ENCODE measurements around the gene KLHDC7B. TPM values are rescaled to one million over a fixed set of nuclear protein-coding genes. Genes with fewer than 3 reads are reported as not detected.

Gene KLHDC7B
- total and polyA plus RNA-seq, 2 of the 13 experiments (the other 11 are each of a cell fraction or from before 2014, with no cell fraction given), result 0.11 TPM; not detected in 1

- TF ChIP-seq, protein P1, sequence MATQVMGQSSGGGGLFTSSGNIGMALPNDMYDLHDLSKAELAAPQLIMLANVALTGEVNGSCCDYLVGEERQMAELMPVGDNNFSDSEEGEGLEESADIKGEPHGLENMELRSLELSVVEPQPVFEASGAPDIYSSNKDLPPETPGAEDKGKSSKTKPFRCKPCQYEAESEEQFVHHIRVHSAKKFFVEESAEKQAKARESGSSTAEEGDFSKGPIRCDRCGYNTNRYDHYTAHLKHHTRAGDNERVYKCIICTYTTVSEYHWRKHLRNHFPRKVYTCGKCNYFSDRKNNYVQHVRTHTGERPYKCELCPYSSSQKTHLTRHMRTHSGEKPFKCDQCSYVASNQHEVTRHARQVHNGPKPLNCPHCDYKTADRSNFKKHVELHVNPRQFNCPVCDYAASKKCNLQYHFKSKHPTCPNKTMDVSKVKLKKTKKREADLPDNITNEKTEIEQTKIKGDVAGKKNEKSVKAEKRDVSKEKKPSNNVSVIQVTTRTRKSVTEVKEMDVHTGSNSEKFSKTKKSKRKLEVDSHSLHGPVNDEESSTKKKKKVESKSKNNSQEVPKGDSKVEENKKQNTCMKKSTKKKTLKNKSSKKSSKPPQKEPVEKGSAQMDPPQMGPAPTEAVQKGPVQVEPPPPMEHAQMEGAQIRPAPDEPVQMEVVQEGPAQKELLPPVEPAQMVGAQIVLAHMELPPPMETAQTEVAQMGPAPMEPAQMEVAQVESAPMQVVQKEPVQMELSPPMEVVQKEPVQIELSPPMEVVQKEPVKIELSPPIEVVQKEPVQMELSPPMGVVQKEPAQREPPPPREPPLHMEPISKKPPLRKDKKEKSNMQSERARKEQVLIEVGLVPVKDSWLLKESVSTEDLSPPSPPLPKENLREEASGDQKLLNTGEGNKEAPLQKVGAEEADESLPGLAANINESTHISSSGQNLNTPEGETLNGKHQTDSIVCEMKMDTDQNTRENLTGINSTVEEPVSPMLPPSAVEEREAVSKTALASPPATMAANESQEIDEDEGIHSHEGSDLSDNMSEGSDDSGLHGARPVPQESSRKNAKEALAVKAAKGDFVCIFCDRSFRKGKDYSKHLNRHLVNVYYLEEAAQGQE (IDR thresholded peaks at IDR 0.05; ENCODE audit: borderline replicate concordance in 1 of 2, low read depth in 1 of 2, low read length in 2 of 2), result no peak
- TF ChIP-seq ZNF75D (CRISPR knock-in tag; IDR thresholded peaks at IDR 0.05; ENCODE audit: borderline replicate concordance), result no peak
- peak; percentile 79; the same call in 1 of the 2 replicates for TF ChIP-seq ZNF660 (CRISPR knock-in tag; IDR thresholded peaks at IDR 0.05; ENCODE audit: borderline replicate concordance, low read depth)
- no peak; the same call in 1 of the 2 replicates for TF ChIP-seq ZSCAN25 (CRISPR knock-in tag; IDR thresholded peaks at IDR 0.05)
- TF ChIP-seq, protein P2, sequence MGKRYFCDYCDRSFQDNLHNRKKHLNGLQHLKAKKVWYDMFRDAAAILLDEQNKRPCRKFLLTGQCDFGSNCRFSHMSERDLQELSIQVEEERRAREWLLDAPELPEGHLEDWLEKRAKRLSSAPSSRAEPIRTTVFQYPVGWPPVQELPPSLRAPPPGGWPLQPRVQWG (CRISPR knock-in tag; IDR thresholded peaks at IDR 0.05; ENCODE audit: borderline replicate concordance, low read depth), result no peak
- peak; percentile 86 for TF ChIP-seq NR2F6 (IDR thresholded peaks at IDR 0.05)
- TF ChIP-seq NR2F6 (CRISPR knock-in tag; IDR thresholded peaks at IDR 0.05), result peak; percentile 93
- TF ChIP-seq ETV6 (CRISPR knock-in tag; conservative IDR thresholded peaks at IDR 0.05), result no peak
- TF ChIP-seq SUZ12 (IDR thresholded peaks at IDR 0.05; ENCODE audit: low read depth, low read length), result no peak
- TF ChIP-seq ZNF441 (CRISPR knock-in tag; IDR thresholded peaks at IDR 0.05; ENCODE audit: borderline replicate concordance), result no peak
- TF ChIP-seq, protein P3, sequence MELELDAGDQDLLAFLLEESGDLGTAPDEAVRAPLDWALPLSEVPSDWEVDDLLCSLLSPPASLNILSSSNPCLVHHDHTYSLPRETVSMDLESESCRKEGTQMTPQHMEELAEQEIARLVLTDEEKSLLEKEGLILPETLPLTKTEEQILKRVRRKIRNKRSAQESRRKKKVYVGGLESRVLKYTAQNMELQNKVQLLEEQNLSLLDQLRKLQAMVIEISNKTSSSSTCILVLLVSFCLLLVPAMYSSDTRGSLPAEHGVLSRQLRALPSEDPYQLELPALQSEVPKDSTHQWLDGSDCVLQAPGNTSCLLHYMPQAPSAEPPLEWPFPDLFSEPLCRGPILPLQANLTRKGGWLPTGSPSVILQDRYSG (CRISPR knock-in tag; IDR thresholded peaks at IDR 0.05), result no peak
- TF ChIP-seq SAP130 (CRISPR knock-in tag; IDR thresholded peaks at IDR 0.05; ENCODE audit: low read depth), result peak; percentile 78
- TF ChIP-seq ZC3H4 (CRISPR knock-in tag; IDR thresholded peaks at IDR 0.05; ENCODE audit: borderline replicate concordance), result 0 out of 2 replicates have a peak, but pooled peaks have one; percentile 77
- TF ChIP-seq, protein P4, sequence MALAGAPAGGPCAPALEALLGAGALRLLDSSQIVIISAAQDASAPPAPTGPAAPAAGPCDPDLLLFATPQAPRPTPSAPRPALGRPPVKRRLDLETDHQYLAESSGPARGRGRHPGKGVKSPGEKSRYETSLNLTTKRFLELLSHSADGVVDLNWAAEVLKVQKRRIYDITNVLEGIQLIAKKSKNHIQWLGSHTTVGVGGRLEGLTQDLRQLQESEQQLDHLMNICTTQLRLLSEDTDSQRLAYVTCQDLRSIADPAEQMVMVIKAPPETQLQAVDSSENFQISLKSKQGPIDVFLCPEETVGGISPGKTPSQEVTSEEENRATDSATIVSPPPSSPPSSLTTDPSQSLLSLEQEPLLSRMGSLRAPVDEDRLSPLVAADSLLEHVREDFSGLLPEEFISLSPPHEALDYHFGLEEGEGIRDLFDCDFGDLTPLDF (CRISPR knock-in tag; IDR thresholded peaks at IDR 0.05), result no peak
- TF ChIP-seq SMYD3 (CRISPR knock-in tag; IDR thresholded peaks at IDR 0.05), result no peak
- TF ChIP-seq RFXANK (CRISPR knock-in tag; IDR thresholded peaks at IDR 0.05), result no peak
- TF ChIP-seq ZNF572 (CRISPR knock-in tag; IDR thresholded peaks at IDR 0.05), result no peak
- 0 out of 2 replicates have a peak, but pooled peaks have one; percentile 19 for TF ChIP-seq MIER3 (CRISPR knock-in tag; IDR thresholded peaks at IDR 0.05; ENCODE audit: borderline replicate concordance)
- 0 out of 2 replicates have a peak, but pooled peaks have one; percentile 54 for TF ChIP-seq ELF1 (CRISPR knock-in tag; IDR thresholded peaks at IDR 0.05)
- TF ChIP-seq SSRP1 (CRISPR knock-in tag; IDR thresholded peaks at IDR 0.05), result peak; percentile 35; the same call in 1 of the 2 replicates
- no peak for TF ChIP-seq NCOA1 (CRISPR knock-in tag; IDR thresholded peaks at IDR 0.05)
- peak; percentile 91 for TF ChIP-seq RARA (CRISPR knock-in tag; IDR thresholded peaks at IDR 0.05)
- TF ChIP-seq FOXK2 (IDR thresholded peaks at IDR 0.05), result no peak
- no peak for TF ChIP-seq STAT5B (CRISPR knock-in tag; IDR thresholded peaks at IDR 0.05)
- TF ChIP-seq FOSL2 (CRISPR knock-in tag; IDR thresholded peaks at IDR 0.05), result peak; percentile 8; the same call in 1 of the 2 replicates
- TF ChIP-seq DPF2 (CRISPR knock-in tag; IDR thresholded peaks at IDR 0.05; ENCODE audit: borderline replicate concordance, low read depth), result peak; percentile 61; the same call in 1 of the 2 replicates
Observed at GRCh38 chr22:50526834-50527801, 18.6 kb upstream of the KLHDC7B start (continued).
